ENCODE results near the gene LDLRAD1.

- TF ChIP-seq EZH2 (conservative IDR thresholded peaks at IDR 0.05; ENCODE audit: low read depth, low read length) (no peak), IRF2 (CRISPR knock-in tag; IDR thresholded peaks at IDR 0.05) (no peak), ZNF580 (CRISPR knock-in tag; IDR thresholded peaks at IDR 0.05; ENCODE audit: borderline replicate concordance, low read depth) (no peak), POLR2AphosphoS5 (IDR thresholded peaks at IDR 0.05; ENCODE audit: low read depth, low read length) (no peak), ADNP (CRISPR knock-in tag; IDR thresholded peaks at IDR 0.05) (no peak), TP53 (CRISPR knock-in tag; conservative IDR thresholded peaks at IDR 0.05) (no peak), ZNF564 (CRISPR knock-in tag; IDR thresholded peaks at IDR 0.05) (no peak), FOXK1 (CRISPR knock-in tag; IDR thresholded peaks at IDR 0.05; ENCODE audit: borderline replicate concordance, low read depth) (no peak)
- TF ChIP-seq, protein P1, sequence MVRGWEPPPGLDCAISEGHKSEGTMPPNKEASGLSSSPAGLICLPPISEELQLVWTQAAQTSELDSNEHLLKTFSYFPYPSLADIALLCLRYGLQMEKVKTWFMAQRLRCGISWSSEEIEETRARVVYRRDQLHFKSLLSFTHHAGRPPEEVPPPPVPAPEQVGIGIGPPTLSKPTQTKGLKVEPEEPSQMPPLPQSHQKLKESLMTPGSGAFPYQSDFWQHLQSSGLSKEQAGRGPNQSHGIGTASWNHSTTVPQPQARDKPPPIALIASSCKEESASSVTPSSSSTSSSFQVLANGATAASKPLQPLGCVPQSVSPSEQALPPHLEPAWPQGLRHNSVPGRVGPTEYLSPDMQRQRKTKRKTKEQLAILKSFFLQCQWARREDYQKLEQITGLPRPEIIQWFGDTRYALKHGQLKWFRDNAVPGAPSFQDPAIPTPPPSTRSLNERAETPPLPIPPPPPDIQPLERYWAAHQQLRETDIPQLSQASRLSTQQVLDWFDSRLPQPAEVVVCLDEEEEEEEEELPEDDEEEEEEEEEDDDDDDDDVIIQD (CRISPR knock-in tag; IDR thresholded peaks at IDR 0.05; ENCODE audit: low read depth) = no peak
Measured at GRCh38 chr1:53986458-53986857, 31.5 kb downstream of the LDLRAD1 start.

Data from HepG2 (cell line).